ENCODE results near the gene POLR2B. TPM values are rescaled to one million over a fixed set of nuclear protein-coding genes. Genes with fewer than 3 reads are reported as not detected.
"Not testable (repeated sequence)": the region's sequence is repeated elsewhere in the genome, so short reads cannot be mapped to it uniquely, and the experiment has no call there.

The POLR2B gene
- total RNA-seq = 100 to 1,000 TPM in 2 of 4 donors, 10 to 100 TPM in 2; 82.4 to 128 (median 110) TPM

- TF ChIP-seq POLR2AphosphoS5 (IDR thresholded peaks at IDR 0.05) (peak; percentile 83), POLR2A (IDR thresholded peaks at IDR 0.05) (peak; percentile 47 to 63), EP300 (IDR thresholded peaks at IDR 0.05) (no peak), CTCF (IDR thresholded peaks at IDR 0.05) (no peak)
- Histone ChIP-seq H3K4me1 (peaks cover 0 to 75% (median 34%) of the 10 kb centered on the region in 3 donors), H3K9me3 (no peaks in the 10 kb centered on the region), H3K27me3 (no peaks in the 10 kb centered on the region), H3K36me3 (peaks cover 0 to 10% of the 10 kb centered on the region in 2 donors), H3K4me3 (peak within 1 kb of the TSS; percentile 73 to 93), H3K27ac (peak within 1 kb of the TSS; percentile 83 to 91 (median 88))
- peak; percentile 82 for ATAC-seq
- 0% methylated on average over 9 to 30 of the region's 37 CpGs for WGBS, 2 donors (ENCODE audit: low coverage in 1 of 2)
These were observed at the start of gene POLR2B for GRCh38 chr4:56978750-56979303. Gene POLR2B, plus strand, starts transcription at chr4:56978896. Its CDS starts 90 bp downstream, at chr4:56978986.

- no peak overlapping the region for H3K4me3 ChIP-seq
- peaks cover 0 to 41% of the 10 kb centered on the region in 2 donors for H3K36me3 ChIP-seq
- no peak for ATAC-seq
- H3K27me3 ChIP-seq = no peaks in the 10 kb centered on the region
- H3K9me3 ChIP-seq = no peaks in the 10 kb centered on the region
- H3K27ac ChIP-seq = no peak overlapping the region
- no peaks in the 10 kb centered on the region for H3K4me1 ChIP-seq
- TF ChIP-seq EP300 (IDR thresholded peaks at IDR 0.05) = no peak
- WGBS, 2 donors (ENCODE audit: low coverage in 1 of 2) = 97% methylated on average over 5 of the region's 7 CpGs; no CpG with 5 or more reads in 1 of the 2 donors
These were observed 48.1 kb upstream of the POLR2B start for GRCh38 chr4:56930638-56931037.

- H3K36me3 ChIP-seq = peaks cover 0 to 39% of the 10 kb centered on the region in 2 donors
- 89 to 94% methylated on average over 4 of the region's 4 CpGs for WGBS, 2 donors (ENCODE audit: low coverage in 1 of 2)
- H3K4me3 ChIP-seq = no peak overlapping the region
- ATAC-seq = no peak
- no peaks in the 10 kb centered on the region for H3K4me1 ChIP-seq
- H3K9me3 ChIP-seq = no peaks in the 10 kb centered on the region
- no peak overlapping the region for H3K27ac ChIP-seq
- TF ChIP-seq CTCF (IDR thresholded peaks at IDR 0.05) (no peak), EP300 (IDR thresholded peaks at IDR 0.05) (no peak), POLR2A (IDR thresholded peaks at IDR 0.05) (no peak), POLR2AphosphoS5 (IDR thresholded peaks at IDR 0.05) (no peak)
- H3K27me3 ChIP-seq = no peaks in the 10 kb centered on the region
These were observed 46.8 kb upstream of the POLR2B start for GRCh38 chr4:56931924-56932323.

- Histone ChIP-seq H3K36me3 (peaks cover 0 to 37% of the 10 kb centered on the region in 2 donors), H3K27me3 (no peaks in the 10 kb centered on the region), H3K4me1 (no peaks in the 10 kb centered on the region), H3K9me3 (no peaks in the 10 kb centered on the region), H3K4me3 (no peak overlapping the region), H3K27ac (no peak overlapping the region)
- TF ChIP-seq POLR2A (IDR thresholded peaks at IDR 0.05) = no peak
- no peak for TF ChIP-seq EP300 (IDR thresholded peaks at IDR 0.05)
- TF ChIP-seq CTCF (IDR thresholded peaks at IDR 0.05) = no peak
- no peak for TF ChIP-seq POLR2AphosphoS5 (IDR thresholded peaks at IDR 0.05)
- 71 to 88% methylated on average over 2 to 6 of the region's 6 CpGs for WGBS, 2 donors (ENCODE audit: low coverage in 1 of 2)
- no peak for ATAC-seq
These were observed 41.4 kb upstream of the POLR2B start for GRCh38 chr4:56937262-56937661.

GRCh38 chr4:56939826-56940225 lies 38.9 kb upstream of the POLR2B start:
- H3K9me3 ChIP-seq, H3K27ac ChIP-seq, H3K4me3 ChIP-seq, H3K4me1 ChIP-seq, H3K27me3 ChIP-seq, ATAC-seq: not testable (repeated sequence)
- WGBS, 2 donors (ENCODE audit: low coverage in 1 of 2) = 98 to 99% methylated on average over 7 to 10 of the region's 14 CpGs
- H3K36me3 ChIP-seq = peaks cover 0 to 37% of the 10 kb centered on the region in 2 donors

- no peak for TF ChIP-seq POLR2A (IDR thresholded peaks at IDR 0.05)
These were observed 38.3 kb upstream of the POLR2B start for GRCh38 chr4:56940403-56940802.

More at GRCh38 chr4:56940403-56940802, 38.3 kb upstream of the POLR2B start:
- WGBS, 2 donors (ENCODE audit: low coverage in 1 of 2) = 90 to 98% methylated on average over 5 to 11 of the region's 12 CpGs
- Histone ChIP-seq H3K9me3 (no peaks in the 10 kb centered on the region), H3K27ac (no peak overlapping the region), H3K36me3 (peaks cover 0 to 37% of the 10 kb centered on the region in 2 donors), H3K4me3 (no peak overlapping the region), H3K27me3 (no peaks in the 10 kb centered on the region), H3K4me1 (no peaks in the 10 kb centered on the region)
- no peak for ATAC-seq
